C4-2B (cell line): Measurements from ENCODE around the gene GPR52.

ENCODE experiments used
- ZFX ChIP-seq: fragments of 450-650 bp; IDR thresholded peaks from 2 replicates; pipeline ENCODE4 v1.6.1; 2017
- TF ChIP-seq, protein P1 (sequence below): fragments of 450-650 bp; conservative IDR thresholded peaks from 2 replicates; pipeline ENCODE4 v1.5.1; 2017; ENCODE audit warnings: mild to moderate bottlenecking

DNA sequence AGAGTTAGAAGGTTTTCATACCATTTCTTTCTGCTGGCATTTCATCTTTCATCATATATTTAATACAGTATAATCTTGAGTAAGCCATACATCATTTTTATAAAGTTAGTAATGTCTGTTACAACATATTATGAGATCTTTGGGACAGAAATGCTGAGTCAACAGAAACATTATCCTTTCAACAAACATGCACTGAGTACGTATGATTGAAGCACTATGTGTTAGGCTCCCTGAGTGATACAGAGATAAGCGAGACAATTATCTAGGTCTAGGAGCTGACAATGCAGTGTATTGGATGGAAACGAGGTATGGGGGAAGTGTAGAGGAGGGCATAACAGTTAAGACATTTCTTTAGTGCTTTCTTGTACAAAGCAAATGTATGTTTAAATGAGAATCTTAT lies 19.7 kb upstream of the GPR52 start:
- TF ChIP-seq, protein P1, sequence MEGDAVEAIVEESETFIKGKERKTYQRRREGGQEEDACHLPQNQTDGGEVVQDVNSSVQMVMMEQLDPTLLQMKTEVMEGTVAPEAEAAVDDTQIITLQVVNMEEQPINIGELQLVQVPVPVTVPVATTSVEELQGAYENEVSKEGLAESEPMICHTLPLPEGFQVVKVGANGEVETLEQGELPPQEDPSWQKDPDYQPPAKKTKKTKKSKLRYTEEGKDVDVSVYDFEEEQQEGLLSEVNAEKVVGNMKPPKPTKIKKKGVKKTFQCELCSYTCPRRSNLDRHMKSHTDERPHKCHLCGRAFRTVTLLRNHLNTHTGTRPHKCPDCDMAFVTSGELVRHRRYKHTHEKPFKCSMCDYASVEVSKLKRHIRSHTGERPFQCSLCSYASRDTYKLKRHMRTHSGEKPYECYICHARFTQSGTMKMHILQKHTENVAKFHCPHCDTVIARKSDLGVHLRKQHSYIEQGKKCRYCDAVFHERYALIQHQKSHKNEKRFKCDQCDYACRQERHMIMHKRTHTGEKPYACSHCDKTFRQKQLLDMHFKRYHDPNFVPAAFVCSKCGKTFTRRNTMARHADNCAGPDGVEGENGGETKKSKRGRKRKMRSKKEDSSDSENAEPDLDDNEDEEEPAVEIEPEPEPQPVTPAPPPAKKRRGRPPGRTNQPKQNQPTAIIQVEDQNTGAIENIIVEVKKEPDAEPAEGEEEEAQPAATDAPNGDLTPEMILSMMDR: no peak
- TF ChIP-seq ZFX: no peak
